ENCODE results near the gene SLF2.
"Not testable (repeated sequence)": the region's sequence is repeated elsewhere in the genome, so short reads cannot be mapped to it uniquely, and the experiment has no call there.

SLF2 gene

DNA sequence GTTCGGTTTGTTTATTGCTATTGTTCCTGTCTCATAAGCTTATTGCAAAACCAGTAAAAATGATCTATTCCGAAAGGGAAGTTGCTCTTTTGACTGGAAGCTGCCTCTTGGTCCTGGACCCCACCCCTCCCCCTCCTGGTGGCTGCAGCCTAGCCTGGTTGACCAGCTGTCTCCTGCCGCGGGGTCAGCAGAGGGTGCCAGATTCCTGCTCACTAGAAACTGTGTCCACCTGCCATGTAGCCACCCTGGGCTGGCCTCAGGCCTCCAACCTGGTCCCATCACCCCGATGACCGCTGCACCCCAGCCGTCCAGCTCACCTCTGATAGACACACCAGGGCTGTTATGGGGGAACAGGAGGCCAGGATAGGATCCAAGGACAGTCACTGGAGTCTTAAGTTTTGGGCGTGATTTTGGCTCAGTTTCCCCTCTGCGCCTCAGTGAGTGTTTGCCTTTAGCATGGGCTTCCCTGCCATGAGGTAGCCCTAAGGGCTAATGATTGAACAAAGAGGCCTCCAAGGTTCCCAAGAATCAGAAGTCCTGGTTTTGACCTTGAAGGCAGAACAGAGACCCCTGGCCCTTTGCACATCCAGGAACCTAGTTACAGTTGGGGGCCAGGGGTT is 32.9 kb upstream of the SLF2 start:
- TF ChIP-seq, protein P1, sequence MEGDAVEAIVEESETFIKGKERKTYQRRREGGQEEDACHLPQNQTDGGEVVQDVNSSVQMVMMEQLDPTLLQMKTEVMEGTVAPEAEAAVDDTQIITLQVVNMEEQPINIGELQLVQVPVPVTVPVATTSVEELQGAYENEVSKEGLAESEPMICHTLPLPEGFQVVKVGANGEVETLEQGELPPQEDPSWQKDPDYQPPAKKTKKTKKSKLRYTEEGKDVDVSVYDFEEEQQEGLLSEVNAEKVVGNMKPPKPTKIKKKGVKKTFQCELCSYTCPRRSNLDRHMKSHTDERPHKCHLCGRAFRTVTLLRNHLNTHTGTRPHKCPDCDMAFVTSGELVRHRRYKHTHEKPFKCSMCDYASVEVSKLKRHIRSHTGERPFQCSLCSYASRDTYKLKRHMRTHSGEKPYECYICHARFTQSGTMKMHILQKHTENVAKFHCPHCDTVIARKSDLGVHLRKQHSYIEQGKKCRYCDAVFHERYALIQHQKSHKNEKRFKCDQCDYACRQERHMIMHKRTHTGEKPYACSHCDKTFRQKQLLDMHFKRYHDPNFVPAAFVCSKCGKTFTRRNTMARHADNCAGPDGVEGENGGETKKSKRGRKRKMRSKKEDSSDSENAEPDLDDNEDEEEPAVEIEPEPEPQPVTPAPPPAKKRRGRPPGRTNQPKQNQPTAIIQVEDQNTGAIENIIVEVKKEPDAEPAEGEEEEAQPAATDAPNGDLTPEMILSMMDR (IDR thresholded peaks at IDR 0.05; ENCODE audit: borderline replicate concordance, insufficient read depth, low read depth, low read length): no peak
- no peak overlapping the region for H3K4me3 ChIP-seq (ENCODE audit: low read depth, low read length)

DNA sequence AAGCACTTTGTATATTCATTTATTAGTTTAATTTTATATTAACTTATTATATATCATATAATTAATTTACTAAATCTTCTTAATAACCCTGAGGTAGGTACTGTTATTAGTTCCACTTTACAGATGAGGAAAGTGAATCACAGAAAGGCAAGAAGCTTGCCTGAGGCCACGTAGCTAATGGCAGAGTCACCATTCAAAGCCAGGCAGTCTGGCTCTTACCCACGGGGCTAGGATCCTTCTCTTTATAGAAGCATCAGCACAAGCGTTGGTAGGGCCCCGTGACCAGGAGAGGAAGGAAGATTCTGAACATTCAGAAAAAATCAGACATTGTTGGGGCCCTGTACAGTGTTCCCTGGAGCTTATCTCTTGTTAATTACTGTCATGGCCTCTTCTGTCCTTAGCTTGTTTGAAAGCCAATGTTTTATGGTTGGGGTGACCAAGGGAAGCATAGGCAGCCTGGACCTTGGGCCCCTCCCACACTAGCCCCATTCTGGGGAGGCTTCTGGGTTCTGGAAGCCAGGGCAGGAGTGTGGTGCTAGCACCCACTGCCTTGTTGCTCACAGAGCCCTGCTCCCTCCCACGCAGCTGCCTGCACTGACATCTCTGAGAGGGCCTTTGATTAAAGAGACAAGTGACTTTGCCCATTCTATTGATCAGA is 31.1 kb upstream of the SLF2 start:
- TF ChIP-seq, protein P1 (IDR thresholded peaks at IDR 0.05; ENCODE audit: borderline replicate concordance, insufficient read depth, low read depth, low read length): no peak
- no peak overlapping the region for H3K4me3 ChIP-seq (ENCODE audit: low read depth, low read length)

DNA sequence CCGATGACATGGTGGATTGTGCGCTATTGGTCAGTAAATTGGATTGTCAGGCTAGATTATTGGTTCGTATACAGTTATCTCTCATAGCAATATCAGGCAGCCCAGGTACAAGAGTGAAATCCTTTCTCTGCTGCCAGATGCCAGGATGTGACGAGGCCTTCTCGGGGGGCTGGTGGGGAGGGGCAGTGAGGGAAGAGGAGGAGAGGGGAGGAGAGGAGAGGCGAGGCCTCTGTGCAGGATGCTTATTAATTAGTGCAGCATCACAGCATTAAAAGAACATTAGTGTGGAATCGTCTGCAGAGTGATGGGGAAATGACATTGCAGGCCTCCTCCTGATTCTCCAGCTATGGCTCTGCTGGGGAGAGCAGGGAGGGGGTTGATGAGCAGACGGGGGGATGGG is 30.5 kb upstream of the SLF2 start:
- TF ChIP-seq, protein P1 (IDR thresholded peaks at IDR 0.05; ENCODE audit: borderline replicate concordance, insufficient read depth, low read depth, low read length): no peak
- H3K4me3 ChIP-seq (ENCODE audit: low read depth, low read length): no peak overlapping the region

DNA sequence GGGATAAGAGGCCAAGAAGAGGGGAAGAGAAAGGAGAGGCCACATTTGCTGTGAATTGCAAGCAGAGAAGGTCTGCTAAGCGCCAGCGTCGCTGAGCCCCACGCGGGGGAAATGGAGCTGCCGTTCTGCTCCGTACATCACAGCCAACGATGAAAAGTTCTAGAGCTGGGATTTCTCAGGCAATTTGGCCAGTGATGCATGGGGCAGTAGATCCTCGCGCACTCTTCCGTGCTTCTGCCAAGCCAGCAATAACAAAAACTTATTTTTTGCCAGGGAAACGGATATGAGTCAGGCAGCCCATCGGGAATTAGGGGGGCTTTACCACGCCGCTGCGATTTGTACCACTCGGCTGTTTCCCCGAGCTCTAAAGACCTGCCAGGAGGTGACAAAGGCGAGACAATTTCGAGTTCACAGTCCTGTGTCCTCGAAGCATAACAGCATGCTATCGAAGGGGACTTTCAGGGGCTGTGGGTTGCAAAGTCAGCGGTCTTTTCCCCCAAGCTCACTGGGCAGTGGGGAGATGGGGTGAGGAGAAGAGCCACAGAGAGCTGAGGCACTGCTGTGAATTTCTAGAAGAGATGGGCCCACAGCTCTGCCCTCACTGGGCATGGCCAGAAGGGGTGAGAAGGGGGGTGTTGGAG is 30.0 kb upstream of the SLF2 start:
- H3K4me3 ChIP-seq (ENCODE audit: low read depth, low read length): no peak overlapping the region
- TF ChIP-seq, protein P1 (IDR thresholded peaks at IDR 0.05; ENCODE audit: borderline replicate concordance, insufficient read depth, low read depth, low read length): no peak

DNA sequence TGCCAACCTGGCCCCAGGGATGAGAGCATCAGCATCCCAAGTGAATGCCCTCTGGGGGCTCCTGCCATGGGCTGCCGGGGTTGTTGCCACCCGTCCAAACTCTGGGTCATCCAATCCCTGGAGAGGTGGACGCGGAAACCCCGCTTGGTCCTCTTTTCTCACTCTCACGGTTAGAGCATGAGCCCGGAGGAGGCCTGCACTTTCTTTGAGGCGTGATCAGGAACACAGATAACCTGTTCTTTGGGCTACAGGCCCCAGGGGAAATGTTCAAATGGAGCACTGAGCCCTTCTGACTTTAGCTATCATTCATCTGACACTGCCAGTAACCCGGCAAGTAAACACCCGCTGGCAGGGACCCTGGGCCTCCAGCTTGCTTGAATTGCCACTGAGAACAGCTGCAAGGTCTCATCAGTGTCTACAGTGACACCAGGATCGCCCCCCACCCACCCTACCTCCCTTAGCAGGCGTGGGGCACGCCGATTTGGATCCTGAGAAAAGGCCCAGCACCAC is 29.4 kb upstream of the SLF2 start:
- TF ChIP-seq, protein P1 (IDR thresholded peaks at IDR 0.05; ENCODE audit: borderline replicate concordance, insufficient read depth, low read depth, low read length): no peak

DNA sequence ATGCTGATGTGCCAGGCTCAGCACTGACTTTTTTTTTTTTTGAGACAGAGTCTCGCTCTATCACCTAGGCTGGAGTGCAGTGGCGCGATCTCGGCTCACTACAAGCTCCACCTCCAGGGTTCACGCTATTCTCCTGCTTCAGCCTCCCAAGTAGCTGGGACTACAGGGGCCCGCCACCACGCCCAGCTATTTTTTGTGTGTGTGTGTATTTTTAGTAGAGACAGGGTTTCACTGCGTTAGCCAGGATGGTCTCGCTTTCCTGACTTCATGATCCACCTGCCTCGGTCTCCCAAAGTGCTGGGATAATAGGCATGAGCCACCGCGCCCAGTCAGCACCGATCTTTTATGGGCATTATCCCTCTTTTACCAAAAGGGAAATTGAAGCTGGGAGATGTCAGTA is 27.2 kb upstream of the SLF2 start:
- not testable (repeated sequence) for H3K4me3 ChIP-seq (ENCODE audit: low read depth, low read length)

More for the DNA sequence above, 29.4 kb upstream of the SLF2 start:
- H3K4me3 ChIP-seq (ENCODE audit: low read depth, low read length): no peak overlapping the region

DNA sequence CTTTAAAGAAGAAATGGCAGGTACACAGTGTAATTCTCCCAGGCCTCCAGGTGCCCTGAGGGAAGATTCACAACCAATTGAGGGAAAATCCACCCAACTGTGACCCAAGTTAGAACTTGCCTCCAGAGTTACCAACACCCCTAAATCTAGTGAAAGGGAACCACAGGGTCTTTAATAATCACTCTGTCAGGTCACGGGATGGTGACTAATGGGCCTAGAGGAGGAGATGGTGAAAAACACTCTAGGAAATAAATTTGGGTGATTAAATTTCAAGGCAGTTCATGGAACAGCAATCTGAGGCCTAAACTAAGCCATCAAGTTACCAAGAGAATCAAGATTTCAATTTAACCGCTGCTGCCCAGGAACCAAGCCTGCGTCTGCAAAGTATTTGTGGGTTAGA is 26.7 kb upstream of the SLF2 start:
- H3K4me3 ChIP-seq (ENCODE audit: low read depth, low read length): no peak overlapping the region
- TF ChIP-seq, protein P1 (IDR thresholded peaks at IDR 0.05; ENCODE audit: borderline replicate concordance, insufficient read depth, low read depth, low read length): no peak
